GM12865 (cell line): ENCODE measurements around the gene MAD1L1.

Experiments used
- DNase-seq: peaks from one replicate; pipeline ENCODE4 v3.0.0; 2010; ENCODE audit warnings: low read depth
- H3K4me3 ChIP-seq: 2 replicates; pipeline ENCODE4 v1.5.1; 2011; ENCODE audit warnings: mild to moderate bottlenecking, low read depth, low read length, control low read depth
- CTCF ChIP-seq: IDR thresholded peaks from 2 replicates; pipeline ENCODE4 v1.5.1; 2011; ENCODE audit warnings: low read length, control low read depth, low read depth, inconsistent platforms; ENCODE audit not compliant: insufficient read depth; ENCODE audit errors: missing control alignments

Gene MAD1L1

DNA sequence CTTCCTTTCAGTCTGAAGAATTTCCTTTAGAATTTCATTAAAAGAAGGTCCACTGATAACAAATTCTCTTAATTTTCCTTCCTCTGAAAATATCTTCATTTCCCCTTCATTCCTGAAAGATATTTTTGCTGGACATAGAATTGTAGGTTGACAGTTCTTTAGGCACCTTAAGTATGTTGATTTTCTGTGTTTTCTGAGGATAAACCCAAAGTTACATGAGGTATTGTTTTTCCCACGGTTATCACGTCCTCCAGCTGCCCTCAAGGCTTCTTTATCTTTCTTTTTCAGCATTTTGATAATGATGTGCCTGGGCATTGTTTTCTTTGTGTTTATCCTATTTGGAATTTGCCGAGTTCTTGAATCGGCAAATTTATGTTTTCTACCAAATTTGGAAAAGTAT, 457.4 kb downstream of the MAD1L1 start:
- no peak for TF ChIP-seq CTCF
- no peak overlapping the region for H3K4me3 ChIP-seq
- DNase-seq = no peak

GRCh38 chr7:1770331-1770730, 462.4 kb downstream of the MAD1L1 start:
- no peak for TF ChIP-seq CTCF
- H3K4me3 ChIP-seq = no peak overlapping the region
- DNase-seq = no peak

DNA sequence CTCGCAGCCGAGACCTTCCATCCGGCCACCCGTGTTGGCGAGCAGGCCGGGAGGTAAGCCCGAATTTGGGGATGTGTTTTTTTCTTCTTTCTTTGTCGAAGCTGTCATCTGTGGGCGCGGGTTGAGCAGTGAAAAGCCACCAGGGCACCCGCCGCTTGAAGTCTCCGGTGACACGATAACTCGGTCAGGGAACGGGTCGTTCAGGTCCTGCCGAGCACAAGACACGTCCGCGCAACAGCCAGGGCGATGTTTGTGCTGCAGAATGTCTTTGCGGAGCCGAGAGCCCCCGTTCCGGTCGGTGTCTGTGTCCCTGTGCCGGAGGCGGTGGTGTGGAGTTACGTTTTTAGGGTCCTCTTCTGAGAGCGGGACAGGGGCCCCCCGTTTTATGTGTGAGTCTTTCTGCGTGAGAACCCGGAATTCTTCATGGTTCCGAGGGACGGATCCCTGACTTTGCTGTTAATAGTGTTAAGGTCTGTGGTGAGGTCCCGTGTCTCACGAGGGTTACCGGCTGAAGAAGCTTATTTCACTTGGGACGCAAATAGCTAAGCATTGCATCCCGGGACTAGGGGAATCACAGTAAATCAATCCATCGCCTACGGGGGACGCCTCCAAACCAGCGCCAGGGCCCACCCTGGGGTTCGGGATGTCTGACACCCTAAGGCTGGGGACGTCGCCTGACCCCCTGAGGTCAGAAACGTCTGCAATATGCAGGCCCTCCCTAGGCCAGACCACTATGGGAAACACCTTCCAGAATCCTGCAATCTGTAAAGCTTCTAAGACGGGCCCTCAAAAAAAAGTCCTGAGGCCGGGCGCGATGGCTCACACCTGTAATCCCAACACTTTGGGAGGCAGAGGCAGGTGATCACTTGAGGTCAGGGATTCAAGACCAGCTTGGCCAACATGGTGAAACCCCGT, 463.2 kb downstream of the MAD1L1 start:
- no peak for DNase-seq
- H3K4me3 ChIP-seq = no peak overlapping the region
- TF ChIP-seq CTCF = no peak

GRCh38 chr7:1768832-1769231, 463.9 kb downstream of the MAD1L1 start:
- DNase-seq = no peak
- H3K4me3 ChIP-seq = no peak overlapping the region
- TF ChIP-seq CTCF = no peak

- TF ChIP-seq CTCF = no peak
- no peak overlapping the region for H3K4me3 ChIP-seq
- DNase-seq = no peak
Measured at GRCh38 chr7:1767524-1767923, 465.2 kb downstream of the MAD1L1 start.
